SH-SY5Y (cell line): Measurements from ENCODE around the gene YARS1.

Experiments
- GATA2 ChIP-seq: IDR thresholded peaks from 2 replicates; pipeline ENCODE4 v1.6.1; 2011; ENCODE audit warnings: mild to moderate bottlenecking, low read depth, low read length
- GATA3 ChIP-seq: IDR thresholded peaks from 2 replicates; pipeline ENCODE4 v1.6.1; 2011; ENCODE audit warnings: low read depth, mild to moderate bottlenecking, low read length, moderate library complexity

YARS1 gene

GRCh38 chr1:32736812-32737791 lies 80.1 kb downstream of the YARS1 start:
- TF ChIP-seq GATA2 (no peak), GATA3 (no peak)

GRCh38 chr1:32733582-32734321 lies 83.4 kb downstream of the YARS1 start:
- TF ChIP-seq GATA3 = no peak
- TF ChIP-seq GATA2 = no peak

DNA sequence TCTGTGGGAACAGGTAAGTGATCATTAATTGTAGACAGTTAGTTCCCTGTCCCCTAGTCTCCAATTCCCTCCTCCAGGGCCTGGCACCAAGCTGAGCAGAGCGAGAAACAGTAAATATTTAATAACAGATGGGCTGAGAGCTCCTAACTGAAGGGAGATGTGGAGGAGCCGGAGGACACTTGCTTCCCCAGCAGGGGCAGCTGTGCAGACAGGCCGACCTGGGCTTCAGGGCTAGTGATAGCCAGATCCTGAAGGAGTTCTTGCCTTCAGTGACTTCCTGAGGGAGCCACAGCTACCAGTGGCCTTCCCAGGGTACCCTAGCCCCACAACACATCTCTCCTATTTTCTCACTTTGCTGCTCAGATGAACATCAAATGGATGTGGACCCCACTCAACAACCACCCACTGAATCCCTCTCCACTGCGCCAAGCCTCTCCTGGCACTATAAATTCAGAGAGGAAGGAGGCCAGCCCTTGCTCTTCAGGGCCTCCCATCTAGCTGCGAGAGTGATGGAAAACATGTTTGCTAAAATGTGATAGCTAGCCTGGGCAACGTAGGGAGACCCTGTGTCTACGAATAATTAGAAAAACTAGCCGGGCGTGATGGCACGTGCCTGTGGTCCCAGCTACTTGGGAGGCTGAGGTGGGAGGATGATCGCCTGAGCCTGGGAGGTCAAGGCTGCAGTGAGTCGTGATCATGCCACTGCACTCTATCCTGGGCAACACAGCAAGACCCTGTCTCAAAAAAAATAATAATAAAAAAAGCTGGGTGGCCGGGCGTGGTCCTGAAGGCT lies 87.7 kb downstream of the YARS1 start:
- TF ChIP-seq GATA3 (no peak), GATA2 (no peak)

DNA sequence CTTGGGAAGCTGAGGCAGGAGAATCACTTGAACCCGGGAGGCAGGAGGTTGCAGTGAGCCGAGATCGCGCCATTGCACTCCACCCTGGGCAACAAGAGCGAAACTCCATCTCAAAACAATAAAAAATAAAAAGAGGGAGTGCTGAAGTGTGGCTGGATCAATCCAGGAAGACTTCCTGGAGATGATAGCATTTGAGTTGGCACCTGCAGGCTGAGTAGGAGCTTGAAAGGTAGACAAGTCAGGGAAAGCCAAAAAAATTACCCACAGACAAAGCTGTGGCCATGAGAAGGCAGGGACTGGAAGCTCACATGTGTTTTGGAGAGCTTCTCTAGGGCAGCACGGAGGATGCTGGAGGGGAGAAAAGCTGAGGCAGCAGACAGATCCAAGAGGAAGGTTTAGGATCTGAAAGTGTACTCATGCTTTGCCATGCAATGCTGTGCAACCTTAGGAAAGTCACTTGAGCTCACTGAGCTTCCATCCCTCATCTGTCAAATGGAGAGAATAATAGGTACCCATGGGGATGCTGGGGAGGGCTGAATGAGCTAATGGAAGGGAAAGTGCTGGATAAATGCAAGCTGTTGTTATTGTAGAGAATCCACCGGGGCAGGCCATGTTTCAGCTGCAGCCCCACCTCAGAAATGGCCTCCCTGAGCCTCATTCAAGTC lies 88.6 kb downstream of the YARS1 start:
- TF ChIP-seq GATA2 (no peak), GATA3 (no peak)

DNA sequence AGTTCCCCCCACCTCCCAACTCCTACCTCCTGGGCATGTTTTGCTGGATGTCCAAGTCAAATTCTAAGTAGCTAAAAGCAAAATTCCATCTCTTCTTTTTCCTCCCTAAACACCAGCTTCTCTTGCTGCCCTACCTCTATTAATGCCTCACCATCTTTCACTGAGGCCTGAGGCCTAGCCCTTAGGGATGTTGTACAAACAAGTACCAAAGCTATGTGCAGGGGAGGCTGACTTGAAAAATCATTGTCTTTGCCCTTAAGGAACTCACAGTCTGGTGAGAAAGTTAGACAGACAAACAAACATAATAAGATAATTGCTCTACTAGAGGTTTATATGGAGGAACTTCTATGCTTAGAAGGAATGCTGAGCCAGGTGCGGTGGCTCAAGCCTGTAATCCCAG lies 89.3 kb downstream of the YARS1 start:
- no peak for TF ChIP-seq GATA2
- no peak for TF ChIP-seq GATA3

DNA sequence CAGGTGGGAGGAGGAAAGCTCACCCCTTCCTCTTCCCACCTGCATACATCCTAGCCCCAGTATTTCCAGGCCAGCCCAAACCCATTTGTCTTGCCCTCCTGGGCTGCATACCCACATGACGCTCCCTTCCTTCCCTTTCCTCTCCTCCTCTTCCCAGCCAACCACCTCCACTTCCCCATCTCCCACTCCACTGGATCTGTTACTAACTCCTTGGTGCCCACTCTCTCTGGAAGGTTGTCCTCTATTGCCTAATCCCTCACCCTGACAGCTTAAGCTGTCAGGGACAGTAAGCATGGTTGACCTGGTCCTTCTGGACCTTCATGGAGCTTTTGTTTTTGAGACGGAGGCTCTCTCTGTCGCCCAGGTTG lies 91.6 kb downstream of the YARS1 start:
- no peak for TF ChIP-seq GATA2
- TF ChIP-seq GATA3 = no peak
